NCI-H748 (cell line): ENCODE data around the gene ANGPTL4.
"Not testable (repeated sequence)": the region's sequence is repeated elsewhere in the genome, so short reads cannot be mapped to it uniquely, and the experiment has no call there.

Source experiments
- DNase-seq: peaks from one replicate; lab custom pipeline; 2025; ENCODE audit not compliant: unreplicated experiment; lab: John Stamatoyannopoulos, UW

Gene ANGPTL4

GRCh38 chr19:8363803-8364771 is at the start of gene ANGPTL4:
Gene ANGPTL4, plus strand, starts transcription at chr19:8364155. Its CDS starts 167 bp downstream, at chr19:8364322.
- DNase-seq, result peak; percentile 44

DNA sequence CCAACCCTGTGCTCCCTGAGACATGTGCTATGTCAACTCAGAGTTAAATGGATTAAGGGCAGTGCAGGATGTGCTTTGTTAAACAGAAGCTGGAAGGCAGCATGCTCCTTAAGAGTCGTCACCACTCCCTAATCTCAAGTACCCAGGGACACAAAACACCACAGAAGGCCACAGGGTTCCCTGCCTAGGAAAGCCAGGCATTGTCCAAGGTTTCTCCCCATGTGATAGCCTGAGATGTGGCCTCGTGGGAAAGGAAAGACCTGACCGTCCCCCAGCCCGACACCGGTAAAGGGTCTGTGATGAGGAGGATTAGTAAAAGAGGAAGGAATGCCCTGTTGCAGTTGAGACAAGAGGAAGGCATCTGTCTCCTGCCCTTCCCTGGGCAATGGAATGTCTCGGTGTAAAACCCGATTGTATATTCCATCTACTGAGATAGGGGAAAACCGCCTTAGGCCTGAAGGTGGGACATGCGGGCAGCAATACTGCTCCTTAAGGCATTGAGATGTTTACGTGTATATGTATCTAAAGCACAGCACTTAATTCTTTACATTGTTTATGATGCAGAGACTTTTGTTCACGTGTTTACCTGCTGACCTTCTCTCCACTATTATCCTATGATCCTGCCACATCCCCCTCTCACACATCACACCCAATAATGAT is 48.8 kb upstream of the ANGPTL4 start:
- DNase-seq, result not testable (repeated sequence)

GRCh38 chr19:8316351-8317125 is 47.4 kb upstream of the ANGPTL4 start:
- DNase-seq, result no peak

- DNase-seq, result not testable (repeated sequence)
Observed at GRCh38 chr19:8318835-8319234, 45.1 kb upstream of the ANGPTL4 start.

- no peak for DNase-seq
Observed at GRCh38 chr19:8319807-8320520, 44.0 kb upstream of the ANGPTL4 start.

GRCh38 chr19:8320564-8321066 is 43.3 kb upstream of the ANGPTL4 start:
- no peak for DNase-seq

GRCh38 chr19:8321067-8321985 is 42.6 kb upstream of the ANGPTL4 start, which contains the start of the genes NDUFA7 and RPS28:
Gene NDUFA7, minus strand, starts transcription at chr19:8321375. Its CDS starts 17 bp downstream, at chr19:8321358.
Gene RPS28, plus strand, starts transcription at chr19:8321496. Its CDS starts 35 bp downstream, at chr19:8321531.
- DNase-seq, result peak; percentile 89

- DNase-seq, result no peak
Observed at GRCh38 chr19:8321986-8322637, 41.8 kb upstream of the ANGPTL4 start.

- no peak for DNase-seq
Observed at GRCh38 chr19:8322638-8322997, 41.3 kb upstream of the ANGPTL4 start.

GRCh38 chr19:8323781-8324185 is 40.2 kb upstream of the ANGPTL4 start:
- no peak for DNase-seq

DNA sequence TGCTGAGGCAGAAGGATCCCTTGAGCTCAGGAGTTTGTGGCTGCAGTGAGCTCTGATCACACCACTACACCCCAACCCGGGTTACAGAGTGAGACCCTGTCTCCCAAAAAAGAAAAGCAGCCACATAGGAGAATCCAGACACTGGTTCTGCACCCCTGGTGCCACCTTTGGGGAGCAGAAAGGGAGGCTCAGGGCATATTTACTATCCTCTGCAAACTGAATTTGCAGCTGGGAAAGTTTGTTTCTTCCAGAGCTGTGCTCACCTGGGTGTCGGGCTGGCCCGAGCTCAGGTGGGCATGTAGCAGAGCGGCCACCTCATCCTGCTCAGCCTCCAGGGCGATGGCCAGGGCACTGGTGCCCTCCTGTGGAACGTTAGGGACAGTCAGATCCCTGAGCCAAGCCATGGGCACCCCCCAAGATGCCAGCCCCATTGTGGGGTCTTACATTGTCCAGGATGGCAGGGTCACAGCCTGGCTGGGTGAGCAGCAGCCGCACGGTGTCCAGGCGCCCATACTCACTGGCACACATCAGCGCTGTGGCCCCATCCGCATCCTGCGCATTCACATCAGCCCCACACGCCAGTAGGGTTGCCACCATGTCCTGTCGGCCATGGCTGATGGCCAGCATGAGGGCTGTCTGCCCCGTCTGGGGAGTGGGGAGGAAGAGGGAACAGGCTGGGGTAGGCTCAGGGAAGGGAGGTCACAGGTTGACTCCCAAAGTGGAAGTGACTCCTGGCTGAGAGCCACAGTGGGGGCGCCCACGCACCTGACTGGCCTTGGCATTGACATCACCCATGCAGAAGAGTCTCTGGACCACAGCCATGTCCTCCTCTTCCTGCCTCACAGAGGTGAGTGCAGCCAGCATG is 39.5 kb upstream of the ANGPTL4 start:
- DNase-seq, result no peak

DNA sequence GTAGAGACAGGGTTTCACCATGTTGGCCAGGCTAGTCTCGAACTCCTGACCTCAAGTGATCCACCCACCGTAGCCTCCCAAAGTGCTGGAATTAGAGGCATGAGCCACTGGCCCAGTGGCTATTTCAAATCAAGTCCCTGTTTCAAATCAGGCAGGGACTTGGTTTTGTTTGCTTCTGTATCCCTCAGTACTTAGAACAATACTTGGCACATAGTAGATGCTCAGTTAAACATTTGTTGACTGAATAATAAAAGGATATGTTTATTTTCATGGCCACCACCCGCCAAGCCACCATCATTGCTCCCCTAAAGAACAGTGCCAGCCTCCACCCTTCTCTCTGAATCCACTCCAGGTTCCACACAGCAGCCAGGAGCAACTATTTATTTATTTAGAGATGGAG is 38.5 kb upstream of the ANGPTL4 start:
- no peak for DNase-seq

DNA sequence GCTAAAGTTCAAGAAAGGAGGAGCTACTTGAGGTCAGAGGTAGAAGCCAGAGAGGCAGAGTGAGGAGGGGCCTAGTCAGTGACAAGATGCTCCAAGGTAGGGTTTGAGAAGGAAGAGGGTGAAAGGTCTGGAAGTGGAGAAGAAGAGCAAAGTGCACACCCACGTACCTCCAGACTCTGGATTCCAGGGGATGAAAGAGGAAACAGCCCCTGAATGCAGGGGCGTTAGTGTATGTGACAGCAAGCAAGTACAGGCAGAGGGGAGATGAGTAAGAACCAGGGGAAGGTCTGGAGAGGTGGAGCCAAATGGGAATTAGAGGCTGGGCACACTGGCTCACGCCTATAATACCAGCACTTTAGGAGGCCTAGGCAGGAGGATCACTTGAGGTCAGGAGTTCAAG is 34.0 kb upstream of the ANGPTL4 start:
- DNase-seq, result no peak

DNA sequence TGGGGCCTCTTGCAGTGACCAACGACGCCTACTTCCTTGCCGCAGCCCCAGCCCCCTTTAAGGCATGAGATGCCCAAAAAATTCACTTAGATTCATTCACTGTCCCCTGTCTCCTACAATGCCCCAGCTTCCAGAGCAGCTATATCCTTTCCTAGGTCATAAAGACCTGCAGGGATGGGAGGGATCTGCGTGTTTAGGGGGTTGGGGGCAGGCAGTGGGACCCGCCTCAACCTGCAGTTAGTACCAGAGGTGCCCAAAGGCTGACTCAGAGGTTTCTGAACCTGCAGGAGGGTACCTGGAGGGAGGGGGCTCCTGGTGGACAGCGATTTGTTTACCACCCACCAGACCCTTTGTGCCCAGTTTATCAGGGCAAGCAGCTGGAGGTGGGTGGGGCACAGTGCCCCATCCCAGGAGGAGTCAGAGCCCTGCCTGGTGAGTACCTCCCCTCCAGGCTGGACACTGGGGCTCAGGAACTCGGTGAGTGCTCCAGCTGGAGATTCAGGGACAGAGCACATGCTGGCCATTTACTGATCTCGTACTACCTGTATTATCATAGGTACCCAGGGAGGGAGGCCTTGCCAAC is 32.6 kb upstream of the ANGPTL4 start:
- no peak for DNase-seq

GRCh38 chr19:8332976-8333766 is 30.8 kb upstream of the ANGPTL4 start:
- DNase-seq, result peak; percentile 15

DNA sequence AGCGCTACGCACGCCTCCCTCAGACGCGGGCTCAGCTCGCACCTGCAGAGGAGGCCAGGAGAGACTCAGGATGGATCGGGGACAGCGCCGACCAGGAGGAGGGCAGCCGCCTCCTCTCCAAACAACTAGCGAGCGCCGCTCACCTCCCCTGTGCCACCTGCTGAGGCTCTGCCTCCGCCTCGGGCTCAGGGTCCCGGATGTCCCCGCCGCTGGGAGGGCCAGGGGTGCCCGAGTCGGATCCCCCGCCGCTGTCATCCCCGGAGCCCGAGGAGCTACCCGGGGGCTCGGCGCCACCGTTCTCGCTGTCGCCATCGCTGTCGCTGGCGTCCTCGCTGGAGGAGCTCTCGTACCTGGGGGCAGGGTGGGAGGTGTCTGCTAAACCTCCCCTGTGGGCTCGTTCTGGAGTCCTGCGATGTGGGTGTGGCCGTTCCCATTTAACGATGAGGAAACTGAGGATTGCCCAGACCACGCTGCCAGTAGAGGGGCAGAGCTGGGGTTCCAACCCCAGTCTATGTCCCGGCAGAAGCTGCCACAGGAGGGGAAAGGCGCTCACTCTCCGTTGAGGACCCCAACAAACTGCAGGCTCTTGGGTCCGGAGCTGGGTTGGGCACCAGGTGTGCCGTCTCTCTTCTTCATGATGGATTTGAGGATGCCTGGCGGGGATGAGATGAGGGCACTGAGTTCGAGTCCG is 30.0 kb upstream of the ANGPTL4 start:
- DNase-seq, result peak; percentile 62
